Measurements from ENCODE around the gene TTC7B.

The TTC7B gene

DNA sequence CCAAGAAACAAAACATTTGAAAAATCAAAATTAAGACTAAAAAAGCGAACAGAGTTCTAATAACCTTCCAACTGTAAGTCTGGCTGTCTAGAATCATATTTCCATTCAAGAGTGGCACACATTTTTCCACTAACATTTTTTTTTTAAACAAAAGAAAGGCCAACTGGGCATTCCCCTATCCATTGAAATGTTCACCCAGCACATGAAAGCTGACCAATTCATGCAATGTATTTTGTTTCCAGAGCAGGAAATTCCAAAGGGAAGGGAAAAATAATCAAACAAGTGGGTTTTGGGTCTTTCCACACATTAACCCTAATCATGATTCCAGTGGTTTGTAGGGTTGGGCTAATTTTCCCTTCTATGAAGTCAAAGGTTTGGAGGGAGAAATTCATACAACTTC lies 212.9 kb downstream of the TTC7B start:
- no peak for DNase-seq (ENCODE audit: low read depth in 1 of 2, low spot score in 1 of 2)

DNA sequence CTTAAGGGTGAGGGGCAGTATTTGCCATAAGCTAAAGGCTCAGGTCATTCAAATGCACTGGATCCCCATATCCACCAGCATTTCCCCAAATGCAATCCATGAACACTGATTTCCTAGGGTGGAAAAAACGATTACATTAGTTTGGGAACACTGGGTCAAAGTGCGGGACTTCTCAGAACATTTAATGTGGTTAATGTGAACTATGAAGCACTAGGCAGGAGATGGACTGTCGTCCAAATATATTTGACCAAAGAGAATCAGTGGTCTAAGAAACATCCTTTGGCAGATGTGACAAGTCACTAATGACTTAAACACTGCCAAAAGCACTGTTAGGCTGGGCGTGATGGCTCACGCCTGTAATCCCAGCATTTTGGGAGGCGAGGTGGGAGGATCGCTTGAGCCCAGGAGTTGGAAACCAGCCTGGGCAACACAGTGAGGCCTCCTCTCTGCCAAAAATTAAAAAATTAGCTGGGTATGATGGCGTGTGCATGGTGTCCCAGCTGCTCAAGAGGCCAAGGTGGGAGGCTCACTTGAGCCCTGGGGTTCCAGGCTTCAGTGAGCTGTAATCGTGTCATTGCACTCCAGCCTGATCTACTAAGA lies 214.0 kb downstream of the TTC7B start:
- no peak for DNase-seq (ENCODE audit: low read depth in 1 of 2, low spot score in 1 of 2)

- no peak for DNase-seq (ENCODE audit: low read depth in 1 of 2, low spot score in 1 of 2)
Measured at GRCh38 chr14:90601563-90601962, 214.7 kb downstream of the TTC7B start.

DNA sequence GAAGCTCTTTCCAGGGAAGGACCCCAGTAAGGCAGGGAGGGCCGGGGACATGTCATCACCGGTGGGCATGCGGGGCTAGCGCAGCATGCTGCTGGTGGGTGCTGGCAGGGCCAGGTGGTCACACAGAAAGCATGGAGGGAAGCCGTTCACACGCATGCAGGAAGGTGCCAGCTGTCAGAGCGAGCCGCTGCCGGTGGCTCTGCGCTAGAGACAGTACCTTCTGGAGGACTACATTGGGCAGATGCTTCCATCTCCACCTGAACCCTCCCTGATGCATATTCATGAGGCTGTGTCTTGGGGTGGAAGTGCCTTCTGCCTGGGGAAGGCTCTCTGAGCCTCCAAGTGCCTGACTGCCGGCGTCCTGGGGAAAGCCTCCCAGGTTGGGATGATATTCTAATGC lies 215.6 kb downstream of the TTC7B start:
- no peak for DNase-seq (ENCODE audit: low read depth in 1 of 2, low spot score in 1 of 2)

DNA sequence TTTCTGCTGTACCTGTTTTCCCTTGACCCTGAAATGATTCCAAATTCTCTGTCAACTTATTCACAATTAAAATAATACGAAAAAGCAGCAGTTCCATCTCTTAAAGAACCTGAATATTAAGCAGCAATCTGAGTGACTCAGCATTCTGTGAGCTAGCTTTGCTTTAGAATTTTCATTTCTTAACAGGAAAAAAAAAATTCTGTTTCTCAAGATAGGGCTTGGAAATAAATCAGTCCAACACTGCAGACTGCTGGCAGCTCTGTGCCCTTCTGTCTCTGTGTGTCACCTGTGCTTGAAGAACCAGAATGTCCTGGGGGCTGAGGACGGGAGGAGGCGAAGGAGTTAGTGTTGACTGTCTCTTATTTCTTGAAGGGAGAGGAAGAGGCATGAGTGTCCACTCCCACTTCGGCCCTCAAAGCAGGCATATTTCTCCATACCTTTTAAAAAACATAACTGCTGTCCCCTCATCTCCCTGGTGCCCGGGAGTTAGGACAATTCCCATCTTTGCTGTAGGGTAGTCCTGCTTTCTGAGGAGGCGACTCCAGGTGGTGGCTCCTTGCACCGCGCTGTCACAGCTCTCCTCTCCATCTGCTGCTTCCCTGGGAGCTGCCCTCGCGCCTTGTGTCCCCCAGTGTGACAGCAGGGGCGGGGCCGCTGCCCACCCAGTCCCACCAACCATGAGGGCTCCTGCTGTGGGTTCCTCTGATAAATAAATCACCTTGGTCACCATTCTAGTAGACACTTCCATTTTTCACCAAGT lies 216.3 kb downstream of the TTC7B start:
- no peak for DNase-seq (ENCODE audit: low read depth in 1 of 2, low spot score in 1 of 2)

- DNase-seq (ENCODE audit: low read depth in 1 of 2, low spot score in 1 of 2) = no peak
Measured at GRCh38 chr14:90599339-90599738, 216.9 kb downstream of the TTC7B start.

DNA sequence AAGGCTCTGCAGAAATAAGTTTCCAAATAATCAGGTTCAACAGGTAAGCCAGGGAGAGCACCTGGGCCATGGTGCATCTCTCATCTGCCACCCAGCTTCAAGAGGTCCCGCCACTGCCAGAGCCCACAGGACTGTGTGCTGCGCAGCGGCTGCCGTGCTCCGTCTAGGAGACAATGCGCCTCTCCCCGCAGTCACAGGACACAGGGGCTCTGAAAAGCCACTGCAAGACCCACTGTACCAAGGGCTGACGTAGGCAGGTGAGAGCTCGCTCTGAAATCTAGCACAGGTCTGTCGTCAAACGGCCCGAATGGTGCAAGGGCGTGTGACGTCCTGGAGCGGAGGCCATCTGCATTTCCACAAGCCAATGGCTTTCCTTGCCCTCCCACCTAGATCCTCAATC lies 218.3 kb downstream of the TTC7B start:
- DNase-seq (ENCODE audit: low read depth in 1 of 2, low spot score in 1 of 2) = no peak

- DNase-seq (ENCODE audit: low read depth in 1 of 2, low spot score in 1 of 2) = no peak
Measured at GRCh38 chr14:90596733-90597132, 219.5 kb downstream of the TTC7B start.

DNA sequence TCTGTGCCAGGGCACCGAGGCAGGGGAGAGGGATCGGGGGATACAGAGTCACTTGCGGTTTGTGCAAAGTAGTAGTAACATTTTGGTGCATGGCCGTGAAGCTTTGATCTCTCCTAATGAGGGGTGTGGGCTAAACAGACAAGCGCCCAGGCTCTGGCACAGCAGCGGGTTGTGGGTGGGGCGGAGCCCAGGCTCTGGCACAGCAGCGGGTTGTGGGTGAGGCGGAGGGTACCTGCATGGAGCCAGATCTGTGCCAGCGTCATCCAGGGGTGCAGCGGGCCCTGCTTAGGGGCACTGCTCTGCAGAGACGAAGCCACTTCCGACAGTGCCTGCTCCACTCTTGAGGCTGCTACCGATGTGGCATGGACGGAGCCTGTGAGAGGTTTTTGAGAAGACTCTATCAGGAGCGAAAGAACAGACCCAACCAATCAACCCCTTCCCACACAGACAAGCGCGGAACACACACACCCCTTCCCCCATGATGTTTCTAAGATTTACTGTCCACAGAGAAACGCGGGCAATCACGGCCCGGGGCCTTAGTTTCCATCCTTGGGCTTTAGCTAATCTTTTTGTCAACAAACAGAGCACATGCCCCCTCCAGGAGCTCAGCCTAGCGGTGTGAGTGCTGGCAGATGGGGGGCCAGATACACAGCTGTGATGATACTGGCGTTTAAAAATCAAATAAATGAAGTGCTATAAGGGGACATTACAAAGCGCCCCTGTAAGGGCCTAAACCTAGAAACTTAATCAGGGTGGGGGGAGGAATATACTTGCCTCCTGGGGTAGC lies 222.8 kb downstream of the TTC7B start:
- DNase-seq (ENCODE audit: low read depth in 1 of 2, low spot score in 1 of 2) = no peak

- no peak for DNase-seq (ENCODE audit: low read depth in 1 of 2, low spot score in 1 of 2)
Measured at GRCh38 chr14:90592655-90593054, 223.6 kb downstream of the TTC7B start.

- no peak for DNase-seq (ENCODE audit: low read depth in 1 of 2, low spot score in 1 of 2)
Measured at GRCh38 chr14:90587918-90588317, 228.3 kb downstream of the TTC7B start.

GRCh38 chr14:90587252-90587910 lies 228.8 kb downstream of the TTC7B start:
- DNase-seq (ENCODE audit: low read depth in 1 of 2, low spot score in 1 of 2) = no peak

DNA sequence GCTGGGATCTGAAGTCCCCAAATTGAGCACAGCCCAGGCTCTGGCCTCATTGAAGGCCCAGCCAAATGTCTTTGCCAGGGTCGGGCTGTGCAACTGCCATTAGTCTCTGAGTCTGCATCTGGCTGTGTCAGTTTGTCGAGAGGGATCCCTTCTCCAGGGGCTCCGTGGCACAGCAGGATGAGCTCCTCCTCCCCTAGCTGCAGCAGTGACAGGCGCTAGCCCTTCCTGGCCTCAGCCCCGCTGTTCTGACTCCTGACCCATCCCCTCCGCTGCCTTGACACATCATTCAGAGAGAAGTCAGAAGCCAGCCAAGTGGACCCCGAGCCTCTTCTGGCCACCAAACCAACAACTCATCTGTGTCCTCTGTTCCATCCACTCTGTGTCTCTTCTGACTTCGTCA lies 231.1 kb downstream of the TTC7B start:
- DNase-seq (ENCODE audit: low read depth in 1 of 2, low spot score in 1 of 2) = no peak

DNA sequence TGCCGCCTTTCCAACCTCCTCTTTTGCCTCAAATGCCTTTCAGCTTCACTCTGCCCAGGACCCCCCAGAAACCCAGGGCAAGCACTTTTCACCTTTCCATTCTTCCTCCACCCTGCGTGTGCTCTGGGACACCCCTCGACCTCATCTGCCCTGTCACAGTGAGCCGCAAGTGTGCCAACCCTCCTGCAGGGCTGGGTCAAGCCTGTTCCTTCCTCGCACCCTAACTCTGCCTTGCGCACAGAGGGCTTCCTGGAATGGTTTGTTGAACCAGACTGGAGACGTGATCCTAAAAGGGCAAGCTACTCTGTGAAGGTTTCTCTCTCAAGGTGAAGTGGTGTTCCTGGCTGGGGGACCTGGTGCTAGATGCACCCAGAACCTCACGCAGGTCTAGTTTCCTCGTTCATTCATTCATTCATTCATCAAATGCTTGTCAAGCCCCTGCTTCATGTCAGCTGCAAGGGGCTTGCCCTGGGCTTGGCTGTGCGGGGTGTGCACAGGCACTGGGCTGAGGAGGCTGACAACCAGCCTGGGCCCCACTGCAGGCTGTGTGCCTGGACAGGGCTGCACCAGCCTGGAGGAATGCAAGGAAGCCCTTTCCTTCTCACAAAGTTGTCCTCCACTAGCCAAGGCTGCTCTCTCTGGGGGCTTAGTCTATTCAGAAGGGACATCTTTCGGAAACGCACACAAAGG lies 232.2 kb downstream of the TTC7B start:
- DNase-seq (ENCODE audit: low read depth in 1 of 2, low spot score in 1 of 2) = no peak

- DNase-seq (ENCODE audit: low read depth in 1 of 2, low spot score in 1 of 2) = no peak
Measured at GRCh38 chr14:90583427-90583826, 232.8 kb downstream of the TTC7B start.

GRCh38 chr14:90582166-90582565 lies 234.1 kb downstream of the TTC7B start:
- no peak for DNase-seq (ENCODE audit: low read depth in 1 of 2, low spot score in 1 of 2)

GRCh38 chr14:90581745-90582144 lies 234.5 kb downstream of the TTC7B start:
- DNase-seq (ENCODE audit: low read depth in 1 of 2, low spot score in 1 of 2) = no peak

GRCh38 chr14:90580377-90581335 lies 235.6 kb downstream of the TTC7B start:
- DNase-seq (ENCODE audit: low read depth in 1 of 2, low spot score in 1 of 2) = no peak

- no peak for DNase-seq (ENCODE audit: low read depth in 1 of 2, low spot score in 1 of 2)
Measured at GRCh38 chr14:90579816-90580215, 236.4 kb downstream of the TTC7B start.

GRCh38 chr14:90579088-90579487 lies 237.1 kb downstream of the TTC7B start:
- no peak for DNase-seq (ENCODE audit: low read depth in 1 of 2, low spot score in 1 of 2)

Data from activated T-helper 1 cell treated with anti-CD3 and anti-CD28 coated beads, Interleukin-2, amount 50 U/mL, for 16 hours (primary cell).